Loucy (cell line): ENCODE results near the gene REST.

Source experiments
- H2AFZ ChIP-seq: fragments of 200-600 bp; sonication (generic); 2 replicates; pipeline ENCODE4 v1.6.0; 2016; ENCODE audit warnings: antibody characterized with exemption, mild to moderate bottlenecking, low read length, moderate library complexity
- H3F3A ChIP-seq: fragments of 200-600 bp; 2 replicates; pipeline ENCODE4 v1.6.0; 2016; ENCODE audit warnings: antibody characterized with exemption, low read depth, mild to moderate bottlenecking
- H3K27me3 ChIP-seq: fragments of 200-600 bp; sonication (generic); 2 replicates; pipeline ENCODE4 v1.6.1; 2014; ENCODE audit warnings: low read length, mild to moderate bottlenecking; ENCODE audit not compliant: insufficient read depth, poor library complexity, severe bottlenecking
- H3K36me3 ChIP-seq: fragments of 200-600 bp; sonication (generic); 2 replicates; pipeline ENCODE4 v1.6.1; 2016; ENCODE audit warnings: low read length; ENCODE audit not compliant: insufficient read depth
- H3K4me1 ChIP-seq: fragments of 200-600 bp; sonication (generic); 2 replicates; pipeline ENCODE4 v1.5.1; 2014; ENCODE audit warnings: low read length, mild to moderate bottlenecking; ENCODE audit not compliant: insufficient read depth, poor library complexity, severe bottlenecking
- H3K4me2 ChIP-seq: fragments of 200-600 bp; sonication (generic); 2 replicates; pipeline ENCODE4 v1.6.0; 2014; ENCODE audit warnings: antibody characterized with exemption, low read length, low read depth, mild to moderate bottlenecking; ENCODE audit not compliant: poor library complexity, severe bottlenecking
- H3K4me3 ChIP-seq: fragments of 200-600 bp; sonication (generic); 2 replicates; pipeline ENCODE4 v1.5.1; 2014; ENCODE audit warnings: low read length, mild to moderate bottlenecking, mixed read lengths; ENCODE audit not compliant: poor library complexity, severe bottlenecking
- H3K79me2 ChIP-seq: fragments of 200-600 bp; sonication (generic); 2 replicates; pipeline ENCODE4 v1.6.1; 2014; ENCODE audit warnings: low read length; ENCODE audit not compliant: insufficient read depth
- H3K9ac ChIP-seq: fragments of 200-600 bp; sonication (generic); 2 replicates; pipeline ENCODE4 v1.6.0; 2014; ENCODE audit warnings: mild to moderate bottlenecking, low read depth, low read length, moderate library complexity; ENCODE audit not compliant: poor library complexity, severe bottlenecking
- H3K9me2 ChIP-seq: fragments of 200-600 bp; sonication (generic); replicated peaks from 2 replicates; pipeline ENCODE4 v1.6.1; 2016; ENCODE audit warnings: low read depth, low read length, mixed read lengths
- H3K9me3 ChIP-seq: fragments of 200-600 bp; sonication (generic); 2 replicates; pipeline ENCODE4 v1.6.1; 2014; ENCODE audit warnings: mild to moderate bottlenecking, antibody characterized with exemption, low read length, low read depth; ENCODE audit not compliant: insufficient read depth
- H4K20me1 ChIP-seq: fragments of 200-600 bp; sonication (generic); 2 replicates; pipeline ENCODE4 v1.6.0; 2014; ENCODE audit warnings: antibody characterized with exemption, low read length, mild to moderate bottlenecking; ENCODE audit not compliant: insufficient read depth, poor library complexity, severe bottlenecking
- CTCF ChIP-seq: fragments of 200-600 bp; sonication (generic); conservative IDR thresholded peaks from 2 replicates; pipeline ENCODE4 v1.5.1; 2014; ENCODE audit warnings: mild to moderate bottlenecking, antibody characterized with exemption, low read length
- EZH2phosphoT487 ChIP-seq: fragments of 200-600 bp; IDR thresholded peaks from 2 replicates; pipeline ENCODE4 v1.6.1; 2018; ENCODE audit warnings: antibody characterized with exemption, mild to moderate bottlenecking, moderate library complexity, borderline replicate concordance

REST gene

GRCh38 chr4:56979421-56980072, 71.8 kb downstream of the REST start:
- Histone ChIP-seq H3K36me3 (no peaks in the 10 kb centered on the region), H3K9ac (peak overlapping the region; percentile 94), H3K4me1 (peaks cover 61% of the 10 kb centered on the region), H3K4me3 (peak overlapping the region; percentile 96), H3K4me2 (peak overlapping the region; percentile 77), H3K9me2 (no peaks in the 10 kb centered on the region), H3K79me2 (peaks cover 87% of the 10 kb centered on the region), H3K9me3 (no peaks in the 10 kb centered on the region), H4K20me1 (peaks cover 70% of the 10 kb centered on the region), H3K27me3 (no peaks in the 10 kb centered on the region), H2AFZ (no peak overlapping the region), H3F3A (no peaks in the 10 kb centered on the region)
- TF ChIP-seq CTCF: no peak
- no peak for TF ChIP-seq EZH2phosphoT487

DNA sequence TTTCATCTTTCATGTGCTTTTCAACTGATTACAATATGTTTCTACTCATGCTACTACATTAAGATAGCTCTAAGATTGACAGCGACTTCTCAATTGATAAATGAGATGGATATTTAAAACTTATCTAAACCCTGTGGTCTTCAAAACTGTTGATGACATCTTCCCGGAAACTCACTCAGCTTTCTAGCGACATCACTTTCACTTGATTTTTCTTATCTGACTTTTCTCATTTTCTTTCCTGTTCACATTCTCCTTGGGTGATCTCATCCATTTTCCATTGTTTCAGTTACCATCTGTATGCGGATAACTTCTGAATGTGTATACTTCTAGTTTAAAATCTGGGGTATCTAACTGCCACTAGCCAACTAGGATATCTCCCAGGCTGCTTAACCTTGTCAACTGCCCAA, 74.1 kb downstream of the REST start:
- Histone ChIP-seq H4K20me1 (peaks cover 82% of the 10 kb centered on the region), H3K4me1 (peaks cover 48% of the 10 kb centered on the region), H3K9me2 (no peaks in the 10 kb centered on the region), H3K9ac (peak overlapping the region; percentile 94), H3K9me3 (no peaks in the 10 kb centered on the region), H3F3A (no peaks in the 10 kb centered on the region), H3K79me2 (peaks cover 87% of the 10 kb centered on the region), H3K27me3 (no peaks in the 10 kb centered on the region), H3K36me3 (peaks cover 12% of the 10 kb centered on the region; the same call in 1 of the 2 replicates), H3K4me2 (peak overlapping the region; percentile 77), H2AFZ (no peak overlapping the region), H3K4me3 (peak overlapping the region; percentile 96)
- no peak for TF ChIP-seq CTCF
- TF ChIP-seq EZH2phosphoT487: no peak

DNA sequence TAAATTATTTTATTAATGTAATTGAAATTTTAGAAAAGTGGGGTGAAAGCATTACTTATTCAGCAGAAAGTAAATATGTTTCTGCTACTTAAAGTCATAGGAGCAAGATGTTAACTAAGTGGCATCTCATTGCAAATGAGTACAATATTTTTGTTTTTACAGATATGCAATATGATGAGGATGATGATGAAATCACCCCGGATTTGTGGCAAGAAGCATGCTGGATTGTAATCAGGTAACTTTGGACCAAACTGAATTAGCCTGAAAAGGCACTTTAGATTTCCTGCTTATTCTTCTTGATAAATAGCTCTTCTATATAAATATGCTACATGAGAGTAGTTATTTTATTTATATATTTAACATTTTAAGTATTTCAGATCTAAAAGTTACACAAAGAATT, 78.5 kb downstream of the REST start:
- peaks cover 36% of the 10 kb centered on the region for H3K4me1 ChIP-seq
- H3F3A ChIP-seq: no peaks in the 10 kb centered on the region
- H3K79me2 ChIP-seq: peaks cover 96% of the 10 kb centered on the region
- no peaks in the 10 kb centered on the region for H3K27me3 ChIP-seq
- H3K36me3 ChIP-seq: peaks cover 53% of the 10 kb centered on the region
- no peak overlapping the region for H3K9ac ChIP-seq
- peak overlapping the region; percentile 22 for H3K4me2 ChIP-seq
- H3K4me3 ChIP-seq: no peak overlapping the region
- H3K9me3 ChIP-seq: no peaks in the 10 kb centered on the region
- H3K9me2 ChIP-seq: no peaks in the 10 kb centered on the region
- TF ChIP-seq EZH2phosphoT487: no peak
- no peak for TF ChIP-seq CTCF
- peaks cover 96% of the 10 kb centered on the region for H4K20me1 ChIP-seq
- no peak overlapping the region for H2AFZ ChIP-seq
